SU-DHL-6 (cell line): ENCODE measurements around the gene FCHSD1.

ENCODE experiments used
- H2AFZ ChIP-seq: fragments of 200-600 bp; sonication (generic); 2 replicates; pipeline ENCODE4 v1.6.1; 2014; ENCODE audit warnings: low read depth, mild to moderate bottlenecking, moderate library complexity, mixed read lengths, antibody characterized with exemption, low read length; ENCODE audit not compliant: severe bottlenecking
- H3F3A ChIP-seq: fragments of 200-600 bp; shearing (Covaris generic); 2 replicates; pipeline ENCODE4 v1.6.0; 2016; ENCODE audit warnings: antibody characterized with exemption, mild to moderate bottlenecking; ENCODE audit not compliant: insufficient read depth
- H3K27ac ChIP-seq: fragments of 200-600 bp; sonication (generic); 2 replicates; pipeline ENCODE4 v1.5.1; 2016; ENCODE audit warnings: low read depth, mild to moderate bottlenecking, low read length, moderate library complexity, mixed read lengths
- H3K27me3 ChIP-seq: fragments of 200-600 bp; sonication (generic), shearing (Covaris generic); 2 replicates; pipeline ENCODE4 v1.6.0; 2014; ENCODE audit warnings: mild to moderate bottlenecking, low read length
- H3K36me3 ChIP-seq: fragments of 200-600 bp; sonication (generic); 2 replicates; pipeline ENCODE4 v1.6.1; 2014; ENCODE audit warnings: mild to moderate bottlenecking, low read length, mixed read lengths
- H3K4me2 ChIP-seq: fragments of 300-600, 200-600 bp; shearing (Covaris generic), sonication (generic); 2 replicates; pipeline ENCODE4 v1.6.0; 2014; ENCODE audit warnings: low read length, low read depth, mild to moderate bottlenecking; ENCODE audit not compliant: poor library complexity, severe bottlenecking
- H3K4me3 ChIP-seq: fragments of 200-600 bp; sonication (generic); 2 replicates; pipeline ENCODE4 v1.5.1; 2014; ENCODE audit warnings: antibody characterized with exemption, low read length, mild to moderate bottlenecking, mixed read lengths; ENCODE audit not compliant: insufficient read depth, poor library complexity, severe bottlenecking
- H3K79me2 ChIP-seq: fragments of 200-600 bp; sonication (generic); 2 replicates; pipeline ENCODE4 v1.6.1; 2014; ENCODE audit warnings: mild to moderate bottlenecking, low read length, moderate library complexity; ENCODE audit not compliant: insufficient read depth
- H3K9ac ChIP-seq: fragments of 200-600 bp; sonication (generic); 2 replicates; pipeline ENCODE4 v1.7.0; 2014; ENCODE audit warnings: mild to moderate bottlenecking, low read length
- H3K9me2 ChIP-seq: fragments of 200-600 bp; sonication (generic); replicated peaks from 2 replicates; pipeline ENCODE4 v1.6.1; 2014; ENCODE audit warnings: low read length; ENCODE audit not compliant: insufficient read depth
- H3K9me3 ChIP-seq: fragments of 200-600 bp; sonication (generic); 2 replicates; pipeline ENCODE4 v1.6.1; 2014; ENCODE audit warnings: low read length, mixed read lengths; ENCODE audit not compliant: insufficient read depth
- H4K20me1 ChIP-seq: fragments of 200-600 bp; sonication (generic); 2 replicates; pipeline ENCODE4 v1.6.1; 2014; ENCODE audit warnings: low read depth, mild to moderate bottlenecking, antibody characterized with exemption, low read length, moderate library complexity, mixed read lengths
- CTCF ChIP-seq: fragments of 200-600 bp; sonication (generic); IDR thresholded peaks from one replicate; pipeline ENCODE4 v1.5.1; 2017; ENCODE audit warnings: antibody characterized with exemption, mild to moderate bottlenecking, low read length, moderate library complexity; ENCODE audit not compliant: insufficient read depth, poor library complexity, severe bottlenecking
- EZH2phosphoT487 ChIP-seq: fragments of 200-600 bp; sonication (generic), shearing (Covaris generic); conservative IDR thresholded peaks from 2 replicates; pipeline ENCODE4 v1.6.1; 2018; ENCODE audit warnings: mild to moderate bottlenecking, antibody characterized with exemption, low read length, moderate library complexity, mixed read lengths

Gene FCHSD1

DNA sequence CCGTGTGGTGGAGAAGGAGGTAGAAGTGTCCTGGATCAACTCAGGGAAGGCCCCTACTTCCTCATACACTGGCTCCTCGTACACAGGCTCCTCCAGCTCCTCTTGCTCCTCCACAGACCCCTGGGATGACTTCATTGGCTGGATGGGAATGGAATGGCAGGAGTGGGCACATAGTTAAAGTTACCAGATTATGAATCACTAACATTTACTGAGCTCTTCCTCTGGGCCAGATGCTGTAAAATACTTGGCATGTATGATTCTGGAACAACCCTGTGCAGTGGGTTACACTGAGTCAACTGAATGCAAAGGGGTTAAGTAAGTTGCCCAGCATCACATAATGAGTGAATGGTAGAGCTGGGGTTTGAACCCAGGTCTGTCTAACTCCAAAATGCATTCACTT lies 3.1 kb upstream of the FCHSD1 start:
- no peak for TF ChIP-seq CTCF
- TF ChIP-seq EZH2phosphoT487: no peak
- Histone ChIP-seq H4K20me1 (no peaks in the 10 kb centered on the region), H3K9ac (no peak overlapping the region), H3K36me3 (no peaks in the 10 kb centered on the region), H3K27me3 (no peaks in the 10 kb centered on the region), H3K27ac (no peak overlapping the region), H3K9me2 (no peaks in the 10 kb centered on the region), H3K9me3 (no peaks in the 10 kb centered on the region), H3F3A (peaks cover 11% of the 10 kb centered on the region; the same call in 1 of the 2 replicates), H2AFZ (no peak overlapping the region), H3K79me2 (no peaks in the 10 kb centered on the region), H3K4me3 (no peak overlapping the region), H3K4me2 (no peak overlapping the region)

GRCh38 chr5:141651728-141652105 lies 499 bp upstream of the FCHSD1 start:
- Histone ChIP-seq H3K9me2 (no peaks in the 10 kb centered on the region), H3K4me3 (peak overlapping the region; percentile 97), H3K9ac (peak overlapping the region; percentile 73), H3K27ac (no peak overlapping the region), H3K79me2 (no peaks in the 10 kb centered on the region), H3K27me3 (no peaks in the 10 kb centered on the region), H3K4me2 (peak overlapping the region; percentile 85), H3K36me3 (no peaks in the 10 kb centered on the region), H3F3A (peaks cover 11% of the 10 kb centered on the region; the same call in 1 of the 2 replicates), H2AFZ (peak overlapping the region; percentile 84), H4K20me1 (no peaks in the 10 kb centered on the region), H3K9me3 (no peaks in the 10 kb centered on the region)
- TF ChIP-seq EZH2phosphoT487 (no peak), CTCF (no peak)

- H3K27ac ChIP-seq: no peak overlapping the region
- no peaks in the 10 kb centered on the region for H3K36me3 ChIP-seq
- no peaks in the 10 kb centered on the region for H3K27me3 ChIP-seq
- no peaks in the 10 kb centered on the region for H4K20me1 ChIP-seq
- TF ChIP-seq EZH2phosphoT487 (no peak), CTCF (no peak)
- no peaks in the 10 kb centered on the region for H3K9me2 ChIP-seq
- H3K4me2 ChIP-seq: peak overlapping the region; percentile 85
- H3F3A ChIP-seq: peaks cover 11% of the 10 kb centered on the region; the same call in 1 of the 2 replicates
- no peak overlapping the region for H2AFZ ChIP-seq
- H3K79me2 ChIP-seq: no peaks in the 10 kb centered on the region
- H3K4me3 ChIP-seq: no peak overlapping the region
- H3K9ac ChIP-seq: no peak overlapping the region
- no peaks in the 10 kb centered on the region for H3K9me3 ChIP-seq
These were observed 1.2 kb downstream of the FCHSD1 start for GRCh38 chr5:141649972-141650371.
